ENCODE data around the gene CTDSPL.
"Not testable (repeated sequence)": the region's sequence is repeated elsewhere in the genome, so short reads cannot be mapped to it uniquely, and the experiment has no call there.

Gene CTDSPL

GRCh38 chr3:37861620-37862041 is at the start of gene CTDSPL:
Gene CTDSPL, plus strand, starts transcription at chr3:37861880. Its CDS starts 320 bp downstream, at chr3:37862200.
- peak; percentile 29 for DNase-seq (ENCODE audit: insufficient read length, low spot score)
- no peak for TF ChIP-seq CTCF (IDR thresholded peaks at IDR 0.05; ENCODE audit: insufficient read depth, missing control alignments)
- no peak for FAIRE-seq

- no peak for FAIRE-seq
- DNase-seq (ENCODE audit: insufficient read length, low spot score): no peak
- no peak for TF ChIP-seq CTCF (IDR thresholded peaks at IDR 0.05; ENCODE audit: insufficient read depth, missing control alignments)
Measured at GRCh38 chr3:37812499-37812896, 49.2 kb upstream of the CTDSPL start.

GRCh38 chr3:37813403-37813802 is 48.3 kb upstream of the CTDSPL start:
- no peak for DNase-seq (ENCODE audit: insufficient read length, low spot score)
- TF ChIP-seq CTCF (IDR thresholded peaks at IDR 0.05; ENCODE audit: insufficient read depth, missing control alignments): no peak
- FAIRE-seq: no peak

GRCh38 chr3:37814547-37814946 is 47.1 kb upstream of the CTDSPL start:
- DNase-seq (ENCODE audit: insufficient read length, low spot score) (no peak), FAIRE-seq (no peak)

GRCh38 chr3:37815156-37815555 is 46.5 kb upstream of the CTDSPL start:
- not testable (repeated sequence) for FAIRE-seq; DNase-seq (ENCODE audit: insufficient read length, low spot score)

More at GRCh38 chr3:37814547-37814946, 47.1 kb upstream of the CTDSPL start:
- peak; percentile 29 for TF ChIP-seq CTCF (IDR thresholded peaks at IDR 0.05; ENCODE audit: insufficient read depth, missing control alignments)

GRCh38 chr3:37816271-37816670 is 45.4 kb upstream of the CTDSPL start:
- no peak for TF ChIP-seq CTCF (IDR thresholded peaks at IDR 0.05; ENCODE audit: insufficient read depth, missing control alignments)
- DNase-seq (ENCODE audit: insufficient read length, low spot score) (no peak), FAIRE-seq (no peak)

GRCh38 chr3:37819591-37819990 is 42.1 kb upstream of the CTDSPL start:
- FAIRE-seq (no peak), DNase-seq (ENCODE audit: insufficient read length, low spot score) (no peak)
- TF ChIP-seq CTCF (IDR thresholded peaks at IDR 0.05; ENCODE audit: insufficient read depth, missing control alignments): no peak

GRCh38 chr3:37820286-37820685 is 41.4 kb upstream of the CTDSPL start:
- no peak for DNase-seq (ENCODE audit: insufficient read length, low spot score)
- FAIRE-seq: no peak
- no peak for TF ChIP-seq CTCF (IDR thresholded peaks at IDR 0.05; ENCODE audit: insufficient read depth, missing control alignments)
